BE2C (cell line): ENCODE results near the gene DNAJB13.

ENCODE experiments used
- DNase-seq: peaks from one replicate; pipeline ENCODE4 v3.0.0-alpha.2; 2020
- H3K27me3 ChIP-seq: fragments of 250-450 bp; sonication (Bioruptor Pico); 2 replicates; pipeline ENCODE4 v1.5.1; 2020; ENCODE audit warnings: mild to moderate bottlenecking
- H3K36me3 ChIP-seq: fragments of 250-450 bp; sonication (Bioruptor Pico); 2 replicates; pipeline ENCODE4 v1.5.1; 2020; ENCODE audit warnings: mild to moderate bottlenecking
- H3K4me1 ChIP-seq: fragments of 250-450 bp; sonication (Bioruptor Pico); 2 replicates; pipeline ENCODE4 v1.5.1; 2020
- H3K4me3 ChIP-seq: 2 replicates; pipeline ENCODE4 v1.5.1; 2011; ENCODE audit warnings: low read depth, low read length
- H3K9me3 ChIP-seq: fragments of 250-450 bp; sonication (Bioruptor Pico); 2 replicates; pipeline ENCODE4 v1.5.1; 2020
- CTCF ChIP-seq: IDR thresholded peaks from 2 replicates; pipeline ENCODE4 v1.5.1; 2012; ENCODE audit warnings: mild to moderate bottlenecking, low read depth, low read length

Gene DNAJB13

GRCh38 chr11:73957654-73958361 is 7.0 kb downstream of the DNAJB13 start:
- TF ChIP-seq CTCF, result no peak
- no peak for DNase-seq
- Histone ChIP-seq H3K9me3 (no peaks in the 10 kb centered on the region), H3K4me3 (no peak overlapping the region), H3K4me1 (no peaks in the 10 kb centered on the region), H3K27me3 (no peaks in the 10 kb centered on the region), H3K36me3 (no peaks in the 10 kb centered on the region)

- Histone ChIP-seq H3K4me1 (no peaks in the 10 kb centered on the region), H3K4me3 (no peak overlapping the region), H3K9me3 (no peaks in the 10 kb centered on the region), H3K27me3 (no peaks in the 10 kb centered on the region), H3K36me3 (no peaks in the 10 kb centered on the region)
- TF ChIP-seq CTCF, result no peak
- DNase-seq, result no peak
These were observed 7.8 kb downstream of the DNAJB13 start for GRCh38 chr11:73958521-73959141.

GRCh38 chr11:73961321-73961720 is 10.5 kb downstream of the DNAJB13 start:
- Histone ChIP-seq H3K4me1 (no peaks in the 10 kb centered on the region), H3K36me3 (no peaks in the 10 kb centered on the region)
- TF ChIP-seq CTCF, result no peak

GRCh38 chr11:73962101-73962705 is 11.4 kb downstream of the DNAJB13 start:
- Histone ChIP-seq H3K4me1 (no peaks in the 10 kb centered on the region), H3K9me3 (no peaks in the 10 kb centered on the region), H3K4me3 (no peak overlapping the region), H3K27me3 (no peaks in the 10 kb centered on the region), H3K36me3 (no peaks in the 10 kb centered on the region)
- no peak for TF ChIP-seq CTCF
- DNase-seq, result no peak

More at GRCh38 chr11:73961321-73961720, 10.5 kb downstream of the DNAJB13 start:
- Histone ChIP-seq H3K9me3 (no peaks in the 10 kb centered on the region), H3K4me3 (no peak overlapping the region), H3K27me3 (no peaks in the 10 kb centered on the region)
- DNase-seq, result no peak

GRCh38 chr11:73963861-73964260 is 13.0 kb downstream of the DNAJB13 start:
- DNase-seq, result no peak
- no peak for TF ChIP-seq CTCF
- H3K4me3 ChIP-seq, result no peak overlapping the region
- H3K36me3 ChIP-seq, result no peaks in the 10 kb centered on the region
- H3K27me3 ChIP-seq, result no peaks in the 10 kb centered on the region
- no peaks in the 10 kb centered on the region for H3K9me3 ChIP-seq
- no peaks in the 10 kb centered on the region for H3K4me1 ChIP-seq
